CD4-positive, alpha-beta T cell (primary cell): ENCODE results near the gene FAM184A. TPM values are rescaled to one million over a fixed set of nuclear protein-coding genes. Genes with fewer than 3 reads are reported as not detected.

Experiments used
- ATAC-seq: fragments of 200-7000 bp; cut with Tn5 transposase; one replicate; pipeline ENCODE4 v1.10.0; 2022; ENCODE audit warnings: mild to moderate bottlenecking; ENCODE audit not compliant: poor library complexity
- CTCF ChIA-PET: fragments of 350-600 bp; sonication (Branson Sonifier 250); formaldehyde crosslinking; loops from one replicate; lab custom pipeline; 2021; ENCODE audit warnings: antibody characterized with exemption, inconsistent platforms; lab: Charles Lee
- POLR2A ChIA-PET: fragments of 350-600 bp; sonication (Branson Sonifier 250); formaldehyde crosslinking; loops from one replicate; lab custom pipeline; 2021; ENCODE audit warnings: antibody characterized with exemption, inconsistent platforms; lab: Charles Lee
- DNase-seq, 14 experiments: peaks; one replicate each; pipeline ENCODE4 v3.0.0-alpha.2; 2013 to 2020; ENCODE audit warnings: mixed read lengths in 2 of 14
- H3K27ac ChIP-seq, 2 donors: one replicate each; pipeline versions ENCODE4 v1.5.1 to v1.7.0; 2013; ENCODE audit warnings: low read length in 2 of 2, low read depth in 1 of 2, mild to moderate bottlenecking in 1 of 2
- H3K27me3 ChIP-seq, 2 experiments: 1 replicate in 1 of 2; 2 replicates in 1 of 2; pipeline versions ENCODE4 v1.6.1 to v1.7.0; 2013; ENCODE audit warnings: low read length in 2 of 2, control low read depth in 1 of 2, mild to moderate bottlenecking in 1 of 2, moderate library complexity in 1 of 2; ENCODE audit not compliant: insufficient read depth in 2 of 2, control insufficient read depth in 1 of 2
- H3K36me3 ChIP-seq: one replicate; pipeline ENCODE4 v1.6.1; 2013; ENCODE audit warnings: low read length, control low read depth; ENCODE audit not compliant: insufficient read depth
- H3K4me1 ChIP-seq: one replicate; pipeline ENCODE4 v1.6.1; 2013; ENCODE audit warnings: low read length, control low read depth; ENCODE audit not compliant: insufficient read depth
- H3K4me3 ChIP-seq: one replicate; pipeline ENCODE4 v1.5.1; 2013; ENCODE audit warnings: mild to moderate bottlenecking, low read length, moderate library complexity
- H3K9me3 ChIP-seq, 2 experiments: 1 replicate in 1 of 2; 2 replicates in 1 of 2; pipeline versions ENCODE4 v1.6.1 to v1.7.0; 2013; ENCODE audit warnings: low read length in 2 of 2, mild to moderate bottlenecking in 2 of 2, control low read depth in 1 of 2, moderate library complexity in 1 of 2; ENCODE audit not compliant: control insufficient read depth in 1 of 2, insufficient read depth in 1 of 2
- H3K27ac Mint-ChIP-seq: one replicate; pipeline ENCODE4 v1.8.0; 2020; ENCODE audit warnings: mixed read lengths
- H3K27me3 Mint-ChIP-seq: one replicate; pipeline ENCODE4 v1.8.0; 2021; ENCODE audit warnings: mixed read lengths
- H3K36me3 Mint-ChIP-seq: one replicate; pipeline ENCODE4 v1.8.0; 2021; ENCODE audit warnings: low read depth, mixed read lengths
- H3K4me1 Mint-ChIP-seq: one replicate; pipeline ENCODE4 v1.8.0; 2021; ENCODE audit warnings: low read depth, mixed read lengths
- H3K4me3 Mint-ChIP-seq: one replicate; pipeline ENCODE4 v1.8.0; 2020; ENCODE audit warnings: mild to moderate bottlenecking, mixed read lengths
- H3K9me3 Mint-ChIP-seq: one replicate; pipeline ENCODE4 v1.8.0; 2020; ENCODE audit warnings: mixed read lengths
- intact Hi-C, 2 experiments: fragments of 100-400 bp; cut with DNase I in 1 of 2; cut with micrococcal nuclease in 1 of 2; formaldehyde crosslinking; loops; one replicate each; pipeline versions ENCODE4 v1.15.1 to v1.9.0; 2023 to 2025; cut with DNase I, micrococcal nuclease
- polyA plus RNA-seq, 2 donors: library from polyadenylated mRNA; unstranded; fragments of 120-200 nt; gene quantifications; one replicate each; pipeline ENCODE4 v1.2.1, GENCODE V29; 2013
- total RNA-seq, 174 experiments: library from RNA in 2 of 174; stranded (reverse) in 2 of 174; gene quantifications; one replicate each; pipeline ENCODE4 v1.2.3 and lab custom pipeline; 2021 to 2026
- TF ChIP-seq, protein P1 (sequence below): fragments of 200-600 bp; IDR thresholded peaks from one replicate; pipeline ENCODE4 v1.8.0; 2022; ENCODE audit warnings: antibody characterized with exemption, mild to moderate bottlenecking

FAM184A gene, protein sequence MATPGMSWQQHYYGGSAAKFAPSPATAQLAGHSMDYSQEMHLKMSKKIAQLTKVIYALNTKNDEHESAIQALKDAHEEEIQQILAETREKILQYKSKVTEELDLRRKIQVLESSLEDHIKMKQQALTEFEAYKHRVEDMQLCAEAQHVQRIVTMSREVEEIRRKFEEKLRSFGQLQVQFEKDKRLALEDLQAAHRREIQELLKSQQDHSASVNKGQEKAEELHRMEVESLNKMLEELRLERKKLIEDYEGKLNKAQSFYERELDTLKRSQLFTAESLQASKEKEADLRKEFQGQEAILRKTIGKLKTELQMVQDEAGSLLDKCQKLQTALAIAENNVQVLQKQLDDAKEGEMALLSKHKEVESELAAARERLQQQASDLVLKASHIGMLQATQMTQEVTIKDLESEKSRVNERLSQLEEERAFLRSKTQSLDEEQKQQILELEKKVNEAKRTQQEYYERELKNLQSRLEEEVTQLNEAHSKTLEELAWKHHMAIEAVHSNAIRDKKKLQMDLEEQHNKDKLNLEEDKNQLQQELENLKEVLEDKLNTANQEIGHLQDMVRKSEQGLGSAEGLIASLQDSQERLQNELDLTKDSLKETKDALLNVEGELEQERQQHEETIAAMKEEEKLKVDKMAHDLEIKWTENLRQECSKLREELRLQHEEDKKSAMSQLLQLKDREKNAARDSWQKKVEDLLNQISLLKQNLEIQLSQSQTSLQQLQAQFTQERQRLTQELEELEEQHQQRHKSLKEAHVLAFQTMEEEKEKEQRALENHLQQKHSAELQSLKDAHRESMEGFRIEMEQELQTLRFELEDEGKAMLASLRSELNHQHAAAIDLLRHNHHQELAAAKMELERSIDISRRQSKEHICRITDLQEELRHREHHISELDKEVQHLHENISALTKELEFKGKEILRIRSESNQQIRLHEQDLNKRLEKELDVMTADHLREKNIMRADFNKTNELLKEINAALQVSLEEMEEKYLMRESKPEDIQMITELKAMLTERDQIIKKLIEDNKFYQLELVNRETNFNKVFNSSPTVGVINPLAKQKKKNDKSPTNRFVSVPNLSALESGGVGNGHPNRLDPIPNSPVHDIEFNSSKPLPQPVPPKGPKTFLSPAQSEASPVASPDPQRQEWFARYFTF
- 1 to 10 TPM; 2.9 to 3.3 TPM for total RNA-seq
- 5.1 TPM for polyA plus RNA-seq (2013, experiment 1 of 2)
- polyA plus RNA-seq (2013, experiment 2 of 2), result 6.4 TPM
- 5.1 to 86.3 (median 25.1) reads per million in 172 experiments for total RNA-seq (lab: John Stamatoyannopoulos, UW)

DNA sequence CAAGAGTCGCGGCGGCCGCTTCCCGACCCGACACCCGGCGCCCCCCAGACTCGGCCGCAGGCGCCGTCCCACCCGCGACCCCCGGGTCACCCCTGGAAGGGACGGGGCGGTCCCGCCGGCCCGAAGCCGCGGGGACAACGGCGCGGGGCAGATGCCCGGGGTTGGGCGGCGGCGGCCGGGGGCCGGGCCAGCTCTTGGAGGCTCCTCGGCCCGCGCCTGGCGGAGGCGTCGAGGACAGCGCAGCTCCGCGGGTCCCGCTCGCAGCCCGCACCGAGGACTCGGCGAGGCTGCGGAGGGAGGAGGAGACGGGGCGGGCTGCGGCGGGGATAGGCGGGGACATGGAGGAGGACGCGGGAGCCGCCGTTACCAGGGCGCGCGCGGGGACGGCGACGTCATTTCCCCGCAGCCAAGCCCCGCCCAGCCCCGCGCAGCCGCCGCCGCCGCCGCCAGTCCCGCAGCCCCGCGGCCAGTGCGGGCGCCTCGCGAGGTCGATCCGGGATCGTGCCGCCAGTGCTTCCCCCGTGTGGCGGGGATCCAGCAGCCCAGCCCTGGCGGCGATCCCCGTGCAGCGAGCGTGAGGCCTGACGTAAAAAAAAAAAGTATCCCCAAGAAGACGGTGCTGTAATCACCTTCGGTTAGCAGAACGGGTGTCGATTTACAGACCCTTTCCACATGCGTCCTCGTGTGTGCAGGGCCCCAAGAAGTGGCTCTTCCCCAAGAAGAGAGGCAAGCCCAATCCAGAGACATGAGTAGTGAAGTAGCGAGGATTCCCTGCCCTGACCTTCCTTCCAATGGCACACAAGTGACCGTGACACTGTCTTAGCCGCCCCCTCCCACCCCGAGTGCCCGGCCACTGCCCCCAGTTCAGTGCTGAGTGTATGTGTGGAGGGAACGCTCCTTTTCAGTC lies at the start of gene FAM184A:
FAM184A (minus strand) TSS at position 289 of the 907 bp plus-strand sequence. CDS start 365 bp downstream, outside the sequence.
- peak; percentile 75 for ATAC-seq
- Histone ChIP-seq H3K4me3 (peak within 1 kb of the TSS; percentile 65), H3K27me3 (no peaks in the 10 kb centered on the region), H3K4me1 (peaks cover 25% of the 10 kb centered on the region), H3K27ac (peak within 1 kb of the TSS; percentile 53 to 58), H3K36me3 (no peaks in the 10 kb centered on the region), H3K9me3 (peaks cover 9% of the 10 kb centered on the region in 2 experiments)
- Mint-ChIP-seq H3K9me3 (peaks cover under 1% of the 10 kb centered on the region), H3K4me1 (peaks cover 40% of the 10 kb centered on the region), H3K27me3 (no peaks in the 10 kb centered on the region), H3K4me3 (peak within 1 kb of the TSS; percentile 91), H3K36me3 (peaks cover 12% of the 10 kb centered on the region), H3K27ac (peak within 1 kb of the TSS; percentile 90)
- intact Hi-C loops, result loop anchor here (2.0 to 10.0 kb wide), 5 partner anchors 26 to 1404 kb away; partner anchors contain the start of genes ASF1A (in 1 of the 2), MAN1A1 (in 1 of the 2) and NUS1 (in 1 of the 2)
- TF ChIP-seq, protein P1, sequence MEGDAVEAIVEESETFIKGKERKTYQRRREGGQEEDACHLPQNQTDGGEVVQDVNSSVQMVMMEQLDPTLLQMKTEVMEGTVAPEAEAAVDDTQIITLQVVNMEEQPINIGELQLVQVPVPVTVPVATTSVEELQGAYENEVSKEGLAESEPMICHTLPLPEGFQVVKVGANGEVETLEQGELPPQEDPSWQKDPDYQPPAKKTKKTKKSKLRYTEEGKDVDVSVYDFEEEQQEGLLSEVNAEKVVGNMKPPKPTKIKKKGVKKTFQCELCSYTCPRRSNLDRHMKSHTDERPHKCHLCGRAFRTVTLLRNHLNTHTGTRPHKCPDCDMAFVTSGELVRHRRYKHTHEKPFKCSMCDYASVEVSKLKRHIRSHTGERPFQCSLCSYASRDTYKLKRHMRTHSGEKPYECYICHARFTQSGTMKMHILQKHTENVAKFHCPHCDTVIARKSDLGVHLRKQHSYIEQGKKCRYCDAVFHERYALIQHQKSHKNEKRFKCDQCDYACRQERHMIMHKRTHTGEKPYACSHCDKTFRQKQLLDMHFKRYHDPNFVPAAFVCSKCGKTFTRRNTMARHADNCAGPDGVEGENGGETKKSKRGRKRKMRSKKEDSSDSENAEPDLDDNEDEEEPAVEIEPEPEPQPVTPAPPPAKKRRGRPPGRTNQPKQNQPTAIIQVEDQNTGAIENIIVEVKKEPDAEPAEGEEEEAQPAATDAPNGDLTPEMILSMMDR, result no peak
- ChIA-PET CTCF (interaction anchor here (0.6 to 3.0 kb wide), 6 partner anchors 11 to 415 kb away, joined by 3 to 9 read pairs (median 4); partner anchors contain the start of genes ASF1A and MCM9), POLR2A (interaction anchor here (0.6 to 4.0 kb wide), 11 partner anchors 12 to 268 kb away, joined by 3 to 29 read pairs (median 3); partner anchors contain the start of genes ASF1A and MCM9)
- peak; percentile 51 to 92 (median 71) for DNase-seq

DNA sequence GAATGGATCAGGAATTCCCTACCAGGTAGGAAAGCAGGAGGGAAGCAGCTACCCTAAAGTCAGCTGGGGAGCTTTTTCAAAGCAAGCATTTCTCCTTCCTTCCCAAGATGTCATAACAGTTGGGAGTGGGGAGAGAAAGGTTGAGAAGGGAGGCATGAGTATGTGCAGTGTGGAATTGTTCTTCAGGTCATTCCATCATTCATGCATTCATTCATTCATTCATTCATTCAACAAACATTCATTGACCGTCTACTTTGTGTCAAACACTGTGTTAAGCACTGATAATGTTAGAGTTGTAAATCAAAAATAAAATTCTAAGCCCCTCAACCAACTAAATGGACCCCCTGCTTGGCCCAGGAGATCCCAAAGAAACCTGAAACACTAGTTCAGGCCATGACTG lies 49.2 kb upstream of the FAM184A start:
- ChIA-PET CTCF (no interaction called here), POLR2A (no interaction called here)
- DNase-seq, result no peak
- Mint-ChIP-seq H3K4me1 (no peaks in the 10 kb centered on the region), H3K27me3 (no peaks in the 10 kb centered on the region), H3K36me3 (no peaks in the 10 kb centered on the region), H3K4me3 (no peak overlapping the region), H3K27ac (no peak overlapping the region), H3K9me3 (no peaks in the 10 kb centered on the region)
- Histone ChIP-seq H3K9me3 (no peaks in the 10 kb centered on the region), H3K27me3 (no peaks in the 10 kb centered on the region), H3K4me3 (no peak overlapping the region), H3K27ac (no peak overlapping the region), H3K4me1 (no peaks in the 10 kb centered on the region), H3K36me3 (no peaks in the 10 kb centered on the region)
- ATAC-seq, result no peak
- intact Hi-C loops, result no loop called here
- TF ChIP-seq, protein P1, result no peak
